ENCODE results near the gene CYRIA. TPM values are rescaled to one million over a fixed set of nuclear protein-coding genes. Genes with fewer than 3 reads are reported as not detected.

CYRIA gene
- polyA plus RNA-seq, 1 of the 3 experiments (the other 2 are of a cell fraction): 0.13 TPM

DNA sequence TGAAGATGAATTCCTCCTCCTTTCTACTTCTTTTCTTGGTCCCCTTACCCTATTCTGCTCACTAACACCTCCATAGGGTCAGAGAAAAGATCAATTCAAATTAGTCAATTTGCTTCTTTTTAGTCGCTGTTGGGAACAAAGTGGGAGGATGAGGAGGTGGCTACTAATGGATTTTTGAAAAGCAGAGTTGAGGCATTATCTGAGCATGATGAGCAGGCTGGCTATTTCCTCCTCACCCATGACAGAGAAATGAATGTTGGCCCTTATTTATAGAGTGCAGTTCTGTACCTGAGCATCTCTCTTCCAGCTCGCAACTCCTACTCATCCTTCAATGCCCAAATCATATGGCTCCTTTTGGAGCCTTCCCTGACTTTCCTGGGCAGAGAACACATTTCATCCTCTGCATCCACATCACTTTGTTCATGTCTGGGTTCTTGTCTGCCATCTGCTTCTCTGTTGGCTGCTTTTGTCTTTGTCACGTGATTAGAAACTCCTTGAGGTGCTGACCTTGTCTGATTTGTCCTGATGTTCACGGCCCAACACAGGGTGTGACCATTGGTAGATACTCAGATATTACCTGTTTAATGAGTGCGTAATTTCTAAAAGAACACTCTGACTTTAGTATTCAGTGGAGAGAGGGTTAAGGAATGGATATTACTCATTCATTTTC is 45.9 kb downstream of the CYRIA start:
- Histone ChIP-seq H3K27ac (ENCODE audit: low read depth in 2 of 2, low read length in 1 of 2) (no peak overlapping the region), H2AFZ (ENCODE audit: low read depth) (no peak overlapping the region), H3K79me2 (ENCODE audit: insufficient read depth) (no peaks in the 10 kb centered on the region), H3K36me3 (replicated peaks in 1 of 2; ENCODE audit: control insufficient read depth in 1 of 2, insufficient read depth in 2 of 2, low read length in 1 of 2) (no peaks in the 10 kb centered on the region), H4K20me1 (ENCODE audit: insufficient read depth) (no peaks in the 10 kb centered on the region), H3K27me3 (ENCODE audit: insufficient read depth) (no peaks in the 10 kb centered on the region; the same call in 1 of the 2 replicates), H3K9me3 (no peaks in the 10 kb centered on the region), H3K9ac (no peak overlapping the region), H3K9me2 (no peaks in the 10 kb centered on the region), H3F3A (replicated peaks; ENCODE audit: insufficient read depth) (no peaks in the 10 kb centered on the region), H3K4me2 (no peak overlapping the region), H3K4me1 (ENCODE audit: control insufficient read depth in 1 of 2, insufficient read depth in 2 of 2, low read depth in 1 of 2, low read length in 1 of 2) (no peaks in the 10 kb centered on the region; a peak in 2 of 4 replicates), H3K4me3 (ENCODE audit: low read depth in 2 of 2, low read length in 1 of 2) (no peak overlapping the region)
- TF ChIP-seq RCOR1 (IDR thresholded peaks at IDR 0.05; ENCODE audit: low read length) (no peak), NRF1 (IDR thresholded peaks at IDR 0.05; ENCODE audit: low read depth, low read length) (no peak), TAF1 (IDR thresholded peaks at IDR 0.05; ENCODE audit: borderline replicate concordance, low read depth, low read length) (no peak), MEF2A (IDR thresholded peaks at IDR 0.05; ENCODE audit: borderline replicate concordance, low read depth) (no peak), MXI1 (IDR thresholded peaks at IDR 0.05; ENCODE audit: low read depth, low read length) (no peak), YY1 (IDR thresholded peaks at IDR 0.05; ENCODE audit: low read depth) (no peak), RAD21 (IDR thresholded peaks at IDR 0.05; ENCODE audit: low read length) (no peak), CHD2 (IDR thresholded peaks at IDR 0.05; ENCODE audit: low read length, partially characterized antibody) (no peak), SMC3 (IDR thresholded peaks at IDR 0.05; ENCODE audit: low read depth, low read length) (no peak), TEAD4 (IDR thresholded peaks at IDR 0.05; ENCODE audit: borderline replicate concordance, insufficient read depth) (no peak), RXRA (IDR thresholded peaks at IDR 0.05; ENCODE audit: borderline replicate concordance, low read depth) (no peak), GATA2 (CRISPR knock-in tag; IDR thresholded peaks at IDR 0.05) (no peak), ELF1 (IDR thresholded peaks at IDR 0.05) (no peak), TCF12 (IDR thresholded peaks at IDR 0.05) (no peak)
- TF ChIP-seq, protein P1, sequence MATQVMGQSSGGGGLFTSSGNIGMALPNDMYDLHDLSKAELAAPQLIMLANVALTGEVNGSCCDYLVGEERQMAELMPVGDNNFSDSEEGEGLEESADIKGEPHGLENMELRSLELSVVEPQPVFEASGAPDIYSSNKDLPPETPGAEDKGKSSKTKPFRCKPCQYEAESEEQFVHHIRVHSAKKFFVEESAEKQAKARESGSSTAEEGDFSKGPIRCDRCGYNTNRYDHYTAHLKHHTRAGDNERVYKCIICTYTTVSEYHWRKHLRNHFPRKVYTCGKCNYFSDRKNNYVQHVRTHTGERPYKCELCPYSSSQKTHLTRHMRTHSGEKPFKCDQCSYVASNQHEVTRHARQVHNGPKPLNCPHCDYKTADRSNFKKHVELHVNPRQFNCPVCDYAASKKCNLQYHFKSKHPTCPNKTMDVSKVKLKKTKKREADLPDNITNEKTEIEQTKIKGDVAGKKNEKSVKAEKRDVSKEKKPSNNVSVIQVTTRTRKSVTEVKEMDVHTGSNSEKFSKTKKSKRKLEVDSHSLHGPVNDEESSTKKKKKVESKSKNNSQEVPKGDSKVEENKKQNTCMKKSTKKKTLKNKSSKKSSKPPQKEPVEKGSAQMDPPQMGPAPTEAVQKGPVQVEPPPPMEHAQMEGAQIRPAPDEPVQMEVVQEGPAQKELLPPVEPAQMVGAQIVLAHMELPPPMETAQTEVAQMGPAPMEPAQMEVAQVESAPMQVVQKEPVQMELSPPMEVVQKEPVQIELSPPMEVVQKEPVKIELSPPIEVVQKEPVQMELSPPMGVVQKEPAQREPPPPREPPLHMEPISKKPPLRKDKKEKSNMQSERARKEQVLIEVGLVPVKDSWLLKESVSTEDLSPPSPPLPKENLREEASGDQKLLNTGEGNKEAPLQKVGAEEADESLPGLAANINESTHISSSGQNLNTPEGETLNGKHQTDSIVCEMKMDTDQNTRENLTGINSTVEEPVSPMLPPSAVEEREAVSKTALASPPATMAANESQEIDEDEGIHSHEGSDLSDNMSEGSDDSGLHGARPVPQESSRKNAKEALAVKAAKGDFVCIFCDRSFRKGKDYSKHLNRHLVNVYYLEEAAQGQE (IDR thresholded peaks at IDR 0.05; ENCODE audit: low read depth, low read length): no peak
- TF ChIP-seq, protein P2, sequence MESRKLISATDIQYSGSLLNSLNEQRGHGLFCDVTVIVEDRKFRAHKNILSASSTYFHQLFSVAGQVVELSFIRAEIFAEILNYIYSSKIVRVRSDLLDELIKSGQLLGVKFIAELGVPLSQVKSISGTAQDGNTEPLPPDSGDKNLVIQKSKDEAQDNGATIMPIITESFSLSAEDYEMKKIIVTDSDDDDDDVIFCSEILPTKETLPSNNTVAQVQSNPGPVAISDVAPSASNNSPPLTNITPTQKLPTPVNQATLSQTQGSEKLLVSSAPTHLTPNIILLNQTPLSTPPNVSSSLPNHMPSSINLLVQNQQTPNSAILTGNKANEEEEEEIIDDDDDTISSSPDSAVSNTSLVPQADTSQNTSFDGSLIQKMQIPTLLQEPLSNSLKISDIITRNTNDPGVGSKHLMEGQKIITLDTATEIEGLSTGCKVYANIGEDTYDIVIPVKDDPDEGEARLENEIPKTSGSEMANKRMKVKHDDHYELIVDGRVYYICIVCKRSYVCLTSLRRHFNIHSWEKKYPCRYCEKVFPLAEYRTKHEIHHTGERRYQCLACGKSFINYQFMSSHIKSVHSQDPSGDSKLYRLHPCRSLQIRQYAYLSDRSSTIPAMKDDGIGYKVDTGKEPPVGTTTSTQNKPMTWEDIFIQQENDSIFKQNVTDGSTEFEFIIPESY (IDR thresholded peaks at IDR 0.05; ENCODE audit: borderline replicate concordance, low read depth): no peak
- TF ChIP-seq, protein P3, sequence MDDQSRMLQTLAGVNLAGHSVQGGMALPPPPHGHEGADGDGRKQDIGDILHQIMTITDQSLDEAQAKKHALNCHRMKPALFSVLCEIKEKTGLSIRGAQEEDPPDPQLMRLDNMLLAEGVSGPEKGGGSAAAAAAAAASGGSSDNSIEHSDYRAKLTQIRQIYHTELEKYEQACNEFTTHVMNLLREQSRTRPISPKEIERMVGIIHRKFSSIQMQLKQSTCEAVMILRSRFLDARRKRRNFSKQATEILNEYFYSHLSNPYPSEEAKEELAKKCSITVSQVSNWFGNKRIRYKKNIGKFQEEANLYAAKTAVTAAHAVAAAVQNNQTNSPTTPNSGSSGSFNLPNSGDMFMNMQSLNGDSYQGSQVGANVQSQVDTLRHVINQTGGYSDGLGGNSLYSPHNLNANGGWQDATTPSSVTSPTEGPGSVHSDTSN (IDR thresholded peaks at IDR 0.05): no peak
- TF ChIP-seq, protein P4, sequence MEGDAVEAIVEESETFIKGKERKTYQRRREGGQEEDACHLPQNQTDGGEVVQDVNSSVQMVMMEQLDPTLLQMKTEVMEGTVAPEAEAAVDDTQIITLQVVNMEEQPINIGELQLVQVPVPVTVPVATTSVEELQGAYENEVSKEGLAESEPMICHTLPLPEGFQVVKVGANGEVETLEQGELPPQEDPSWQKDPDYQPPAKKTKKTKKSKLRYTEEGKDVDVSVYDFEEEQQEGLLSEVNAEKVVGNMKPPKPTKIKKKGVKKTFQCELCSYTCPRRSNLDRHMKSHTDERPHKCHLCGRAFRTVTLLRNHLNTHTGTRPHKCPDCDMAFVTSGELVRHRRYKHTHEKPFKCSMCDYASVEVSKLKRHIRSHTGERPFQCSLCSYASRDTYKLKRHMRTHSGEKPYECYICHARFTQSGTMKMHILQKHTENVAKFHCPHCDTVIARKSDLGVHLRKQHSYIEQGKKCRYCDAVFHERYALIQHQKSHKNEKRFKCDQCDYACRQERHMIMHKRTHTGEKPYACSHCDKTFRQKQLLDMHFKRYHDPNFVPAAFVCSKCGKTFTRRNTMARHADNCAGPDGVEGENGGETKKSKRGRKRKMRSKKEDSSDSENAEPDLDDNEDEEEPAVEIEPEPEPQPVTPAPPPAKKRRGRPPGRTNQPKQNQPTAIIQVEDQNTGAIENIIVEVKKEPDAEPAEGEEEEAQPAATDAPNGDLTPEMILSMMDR (IDR thresholded peaks at IDR 0.05): no peak
- ChIA-PET CTCF (interaction anchor here (1.1 to 17.2 kb wide), 8 partner anchors 9 to 984 kb away, joined by 3 to 298 read pairs (median 24); no protein-coding TSS in a partner anchor), POLR2A (no interaction called here)
- no peak for DNase-seq
- WGBS (ENCODE audit: low lambda C conversion rate): 50% methylated on average over 5 of the region's 5 CpGs
